HepG2 (cell line): Measurements from ENCODE around the gene LAMB4.

Source experiments
- HNRNPK ChIP-seq: fragments of 200-400 bp; formaldehyde crosslinking; IDR thresholded peaks from 2 replicates; pipeline ENCODE4 v1.6.1; 2018; ENCODE audit warnings: low read length, low read depth, moderate library complexity, mild to moderate bottlenecking; ENCODE audit not compliant: poor library complexity, severe bottlenecking
- HNRNPUL1 ChIP-seq: fragments of 200-400 bp; formaldehyde crosslinking; IDR thresholded peaks from 2 replicates; pipeline ENCODE4 v1.6.1; 2017; ENCODE audit warnings: low read depth, mild to moderate bottlenecking, low read length, moderate library complexity
- KMT2B ChIP-seq: IDR thresholded peaks from 2 replicates; pipeline ENCODE4 v1.6.1; 2016; ENCODE audit warnings: missing genetic modification reagents, missing compliant biosample characterization
- ZNF24 ChIP-seq: fragments of 450-650 bp; IDR thresholded peaks from 2 replicates; pipeline ENCODE4 v1.6.1; 2017; ENCODE audit warnings: antibody characterized with exemption, mild to moderate bottlenecking
- TF ChIP-seq, protein P1 (sequence below): sonication (generic); formaldehyde crosslinking; IDR thresholded peaks from 2 replicates; pipeline ENCODE4 v1.5.0; 2020; ENCODE audit warnings: mild to moderate bottlenecking, missing genetic modification reagents, moderate library complexity
- TF ChIP-seq, protein P2 (sequence below), 2 experiments: fragments of 450-650 bp in 1 of 2; sonication (generic) in 1 of 2; formaldehyde crosslinking; IDR thresholded peaks; 2 replicates each; pipeline versions ENCODE4 v1.5.0 to v1.8.0; 2020 to 2022; ENCODE audit warnings: mild to moderate bottlenecking in 1 of 2, missing genetic modification reagents in 1 of 2

- TF ChIP-seq KMT2B (CRISPR knock-in tag), result no peak
- TF ChIP-seq, protein P1, sequence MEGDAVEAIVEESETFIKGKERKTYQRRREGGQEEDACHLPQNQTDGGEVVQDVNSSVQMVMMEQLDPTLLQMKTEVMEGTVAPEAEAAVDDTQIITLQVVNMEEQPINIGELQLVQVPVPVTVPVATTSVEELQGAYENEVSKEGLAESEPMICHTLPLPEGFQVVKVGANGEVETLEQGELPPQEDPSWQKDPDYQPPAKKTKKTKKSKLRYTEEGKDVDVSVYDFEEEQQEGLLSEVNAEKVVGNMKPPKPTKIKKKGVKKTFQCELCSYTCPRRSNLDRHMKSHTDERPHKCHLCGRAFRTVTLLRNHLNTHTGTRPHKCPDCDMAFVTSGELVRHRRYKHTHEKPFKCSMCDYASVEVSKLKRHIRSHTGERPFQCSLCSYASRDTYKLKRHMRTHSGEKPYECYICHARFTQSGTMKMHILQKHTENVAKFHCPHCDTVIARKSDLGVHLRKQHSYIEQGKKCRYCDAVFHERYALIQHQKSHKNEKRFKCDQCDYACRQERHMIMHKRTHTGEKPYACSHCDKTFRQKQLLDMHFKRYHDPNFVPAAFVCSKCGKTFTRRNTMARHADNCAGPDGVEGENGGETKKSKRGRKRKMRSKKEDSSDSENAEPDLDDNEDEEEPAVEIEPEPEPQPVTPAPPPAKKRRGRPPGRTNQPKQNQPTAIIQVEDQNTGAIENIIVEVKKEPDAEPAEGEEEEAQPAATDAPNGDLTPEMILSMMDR, result no peak
- no peak for TF ChIP-seq ZNF24
- TF ChIP-seq, protein P2, sequence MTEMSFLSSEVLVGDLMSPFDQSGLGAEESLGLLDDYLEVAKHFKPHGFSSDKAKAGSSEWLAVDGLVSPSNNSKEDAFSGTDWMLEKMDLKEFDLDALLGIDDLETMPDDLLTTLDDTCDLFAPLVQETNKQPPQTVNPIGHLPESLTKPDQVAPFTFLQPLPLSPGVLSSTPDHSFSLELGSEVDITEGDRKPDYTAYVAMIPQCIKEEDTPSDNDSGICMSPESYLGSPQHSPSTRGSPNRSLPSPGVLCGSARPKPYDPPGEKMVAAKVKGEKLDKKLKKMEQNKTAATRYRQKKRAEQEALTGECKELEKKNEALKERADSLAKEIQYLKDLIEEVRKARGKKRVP (CRISPR knock-in tag; IDR thresholded peaks at IDR 0.05), result no peak
- TF ChIP-seq HNRNPUL1, result no peak
- TF ChIP-seq HNRNPK, result no peak
These were observed 2.5 kb upstream of the LAMB4 start for GRCh38 chr7:108132551-108133265.
